OCI-LY1 (cell line): ENCODE data around the gene L3MBTL3.

Experiments
- H2AFZ ChIP-seq: fragments of 200-600 bp; sonication (generic), shearing (Covaris generic); 2 replicates; pipeline ENCODE4 v1.6.0; 2014; ENCODE audit warnings: antibody characterized with exemption, mild to moderate bottlenecking, low read length
- H3F3A ChIP-seq: fragments of 200-600 bp; sonication (generic), shearing (Covaris generic); 2 replicates; pipeline ENCODE4 v1.6.0; 2014; ENCODE audit warnings: mild to moderate bottlenecking, antibody characterized with exemption, low read length, moderate library complexity; ENCODE audit not compliant: insufficient read depth
- H3K27ac ChIP-seq: fragments of 200-600 bp; sonication (generic); 2 replicates; pipeline ENCODE4 v1.5.1; 2014; ENCODE audit warnings: low read length, mixed run types, mild to moderate bottlenecking, low read depth; ENCODE audit not compliant: poor library complexity, severe bottlenecking
- H3K27me3 ChIP-seq: fragments of 200-600 bp; sonication (generic); 2 replicates; pipeline ENCODE4 v1.6.0; 2014; ENCODE audit warnings: antibody characterized with exemption, mild to moderate bottlenecking, low read length, moderate library complexity; ENCODE audit not compliant: insufficient read depth
- H3K36me3 ChIP-seq: fragments of 200-600 bp; sonication (generic); 2 replicates; pipeline ENCODE4 v1.6.1; 2014; ENCODE audit warnings: mild to moderate bottlenecking, antibody characterized with exemption, low read length, moderate library complexity, mixed read lengths; ENCODE audit not compliant: insufficient read depth
- H3K4me1 ChIP-seq: fragments of 200-600 bp; sonication (generic); 2 replicates; pipeline ENCODE4 v1.5.1; 2014; ENCODE audit warnings: mild to moderate bottlenecking, low read length, moderate library complexity; ENCODE audit not compliant: insufficient read depth, severe bottlenecking
- H3K4me2 ChIP-seq: fragments of 200-600 bp; sonication (generic), shearing (Covaris generic); 2 replicates; pipeline ENCODE4 v1.6.1; 2014; ENCODE audit warnings: low read length
- H3K4me3 ChIP-seq: fragments of 200-600 bp; sonication (generic); 2 replicates; pipeline ENCODE4 v1.5.1; 2014; ENCODE audit warnings: low read length, low read depth, mild to moderate bottlenecking, mixed read lengths; ENCODE audit not compliant: poor library complexity, severe bottlenecking
- H3K79me2 ChIP-seq: fragments of 200-600 bp; shearing (Covaris generic); 2 replicates; pipeline ENCODE4 v1.6.1; 2016; ENCODE audit warnings: mixed run types, low read length, mixed read lengths; ENCODE audit not compliant: insufficient read depth
- H3K9ac ChIP-seq: fragments of 200-600 bp; sonication (generic), shearing (Covaris generic); 2 replicates; pipeline ENCODE4 v1.6.1; 2014; ENCODE audit warnings: mild to moderate bottlenecking, low read length, mixed read lengths
- H3K9me2 ChIP-seq: fragments of 200-600 bp; sonication (generic), shearing (Covaris generic); 2 replicates; pipeline ENCODE4 v1.6.1; 2014; ENCODE audit warnings: low read depth, mild to moderate bottlenecking, low read length, mixed read lengths
- H3K9me3 ChIP-seq: fragments of 200-600 bp; shearing (Covaris generic); 2 replicates; pipeline ENCODE4 v1.6.1; 2014; ENCODE audit warnings: low read length, mixed read lengths
- H4K20me1 ChIP-seq: fragments of 200-600 bp; sonication (generic), shearing (Covaris generic); 2 replicates; pipeline ENCODE4 v1.6.0; 2016; ENCODE audit warnings: mild to moderate bottlenecking, low read length; ENCODE audit not compliant: insufficient read depth
- CTCF ChIP-seq: fragments of 200-600 bp; sonication (generic), shearing (Covaris generic); IDR thresholded peaks from 2 replicates; pipeline ENCODE4 v1.5.1; 2017; ENCODE audit warnings: mild to moderate bottlenecking, antibody characterized with exemption, low read length, moderate library complexity, mixed read lengths
- EZH2 ChIP-seq: fragments of 200-600 bp; sonication (generic), shearing (Covaris generic); IDR thresholded peaks from 2 replicates; pipeline ENCODE4 v1.8.0; 2017; ENCODE audit warnings: borderline replicate concordance, mixed run types, mild to moderate bottlenecking, antibody characterized with exemption, low read length, moderate library complexity, mixed read lengths

L3MBTL3 gene

GRCh38 chr6:130018744-130019325, 454 bp downstream of the L3MBTL3 start:
- Histone ChIP-seq H3K27ac (no peak overlapping the region), H2AFZ (peak overlapping the region; percentile 87), H3F3A (no peaks in the 10 kb centered on the region; the same call in 1 of the 2 replicates), H3K4me2 (peak overlapping the region; percentile 88), H4K20me1 (no peaks in the 10 kb centered on the region; the same call in 1 of the 2 replicates), H3K9ac (peak overlapping the region; percentile 68), H3K4me1 (peaks cover 8% of the 10 kb centered on the region), H3K9me3 (no peaks in the 10 kb centered on the region), H3K4me3 (peak overlapping the region; percentile 83), H3K9me2 (no peaks in the 10 kb centered on the region), H3K79me2 (no peaks in the 10 kb centered on the region), H3K36me3 (no peaks in the 10 kb centered on the region), H3K27me3 (no peaks in the 10 kb centered on the region)
- TF ChIP-seq CTCF = no peak
- no peak for TF ChIP-seq EZH2

- Histone ChIP-seq H3K9me2 (no peaks in the 10 kb centered on the region), H3F3A (no peaks in the 10 kb centered on the region; the same call in 1 of the 2 replicates), H3K4me3 (peak overlapping the region; percentile 83), H2AFZ (no peak overlapping the region), H3K36me3 (no peaks in the 10 kb centered on the region), H3K4me2 (peak overlapping the region; percentile 76), H3K79me2 (no peaks in the 10 kb centered on the region), H3K27me3 (no peaks in the 10 kb centered on the region), H3K4me1 (peaks cover 8% of the 10 kb centered on the region), H3K27ac (no peak overlapping the region), H3K9me3 (no peaks in the 10 kb centered on the region), H3K9ac (peak overlapping the region; percentile 86), H4K20me1 (no peaks in the 10 kb centered on the region; the same call in 1 of the 2 replicates)
- no peak for TF ChIP-seq EZH2
- TF ChIP-seq CTCF = no peak
Measured at GRCh38 chr6:130019326-130020072, 1.1 kb downstream of the L3MBTL3 start.

GRCh38 chr6:130020073-130020906, 1.9 kb downstream of the L3MBTL3 start:
- Histone ChIP-seq H3K36me3 (peaks cover 7% of the 10 kb centered on the region; the same call in 1 of the 2 replicates), H3K4me2 (peak overlapping the region; percentile 76), H4K20me1 (no peaks in the 10 kb centered on the region; the same call in 1 of the 2 replicates), H3K27me3 (no peaks in the 10 kb centered on the region), H3K9me3 (no peaks in the 10 kb centered on the region), H3K4me1 (peaks cover 8% of the 10 kb centered on the region), H3K27ac (peak overlapping the region; percentile 12), H3F3A (no peaks in the 10 kb centered on the region; the same call in 1 of the 2 replicates), H3K79me2 (no peaks in the 10 kb centered on the region), H2AFZ (0 out of 2 replicates have a peak overlapping the region, but pooled peaks have one; percentile 10), H3K4me3 (peak overlapping the region; percentile 73), H3K9me2 (no peaks in the 10 kb centered on the region), H3K9ac (peak overlapping the region; percentile 66)
- TF ChIP-seq EZH2 (no peak), CTCF (no peak)
